HG03432 (cell line): ENCODE measurements around the gene ISY1.
"Not testable (repeated sequence)": the region's sequence is repeated elsewhere in the genome, so short reads cannot be mapped to it uniquely, and the experiment has no call there.

Source experiments
- ATAC-seq: cut with Tn5 transposase; IDR thresholded peaks from one replicate; pipeline ENCODE4 v1.9.1; 2021; ENCODE audit warnings: mild to moderate bottlenecking, moderate library complexity; ENCODE audit not compliant: unreplicated experiment

The ISY1 gene

DNA sequence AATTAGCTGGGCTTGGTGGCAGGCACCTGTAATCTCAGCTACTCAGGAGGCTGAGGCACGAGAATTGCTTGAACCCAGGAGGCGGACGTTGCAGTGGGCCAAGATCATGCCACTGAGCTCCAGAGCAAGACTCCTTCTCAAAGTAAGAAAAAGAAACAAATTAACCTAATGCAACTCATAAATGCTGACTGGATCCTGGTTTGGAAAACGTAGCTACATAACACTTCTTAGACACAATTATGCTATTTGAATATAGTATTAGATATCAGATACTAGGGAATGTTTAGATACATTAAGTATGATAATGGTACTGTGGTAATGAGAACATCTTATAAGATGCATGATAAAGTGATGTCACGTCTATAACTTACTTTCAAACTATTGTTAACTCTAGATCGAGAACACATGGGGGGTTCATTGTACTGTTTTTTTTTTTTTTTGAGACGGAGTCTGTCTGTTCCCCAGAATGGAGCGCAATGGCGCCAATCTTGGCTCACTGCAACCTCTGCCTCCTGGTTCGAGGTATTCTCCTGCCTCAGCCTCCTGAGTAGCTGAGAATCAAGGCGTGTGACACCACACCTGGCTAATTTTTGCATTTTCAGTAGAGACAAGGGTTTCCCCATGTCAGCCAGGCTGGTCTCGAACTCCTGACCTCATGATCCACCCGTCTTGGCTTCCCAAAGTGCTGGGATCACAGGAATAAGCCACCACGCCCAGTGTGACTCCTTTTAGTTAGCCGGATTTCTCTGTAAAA is 5.9 kb upstream of the ISY1 start:
- ATAC-seq = no peak

DNA sequence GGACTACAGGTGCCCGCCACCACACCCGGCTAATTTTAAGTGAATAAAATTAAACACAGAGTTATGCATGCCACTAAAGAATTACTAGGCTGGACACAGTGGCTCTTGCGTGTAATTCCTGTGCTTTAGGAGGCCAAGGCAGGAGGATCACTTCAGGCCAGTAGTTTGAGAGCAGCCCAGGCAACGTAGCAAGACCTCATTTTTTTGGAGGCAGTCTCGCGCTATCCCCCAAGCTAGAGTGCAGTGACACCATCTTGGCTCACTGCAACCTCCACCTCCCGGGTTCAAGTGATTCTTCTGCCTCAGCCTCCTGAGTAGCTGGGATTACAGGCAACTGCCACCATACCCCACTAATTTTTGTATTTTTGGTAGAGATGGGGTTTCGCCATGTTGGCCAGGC is 4.7 kb upstream of the ISY1 start:
- ATAC-seq = not testable (repeated sequence)

DNA sequence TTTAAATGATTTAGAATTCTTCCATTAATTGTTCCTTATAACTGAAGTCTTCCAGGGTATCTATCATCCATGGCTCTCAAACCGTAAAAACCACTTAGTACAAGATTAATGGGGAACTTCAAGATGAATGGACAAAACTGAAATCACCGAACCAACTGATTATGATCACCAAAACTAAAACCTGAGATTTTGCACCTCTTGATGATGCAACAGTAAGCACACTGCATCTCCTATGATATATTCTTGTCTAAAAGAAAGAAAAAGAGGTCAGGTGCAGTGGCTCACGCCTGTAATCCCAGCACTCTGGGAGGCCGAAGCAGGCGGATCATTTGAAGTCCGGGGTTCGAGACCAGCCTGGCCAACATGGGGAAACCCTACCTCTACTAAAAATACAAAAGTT is 3.6 kb upstream of the ISY1 start:
- no peak for ATAC-seq

DNA sequence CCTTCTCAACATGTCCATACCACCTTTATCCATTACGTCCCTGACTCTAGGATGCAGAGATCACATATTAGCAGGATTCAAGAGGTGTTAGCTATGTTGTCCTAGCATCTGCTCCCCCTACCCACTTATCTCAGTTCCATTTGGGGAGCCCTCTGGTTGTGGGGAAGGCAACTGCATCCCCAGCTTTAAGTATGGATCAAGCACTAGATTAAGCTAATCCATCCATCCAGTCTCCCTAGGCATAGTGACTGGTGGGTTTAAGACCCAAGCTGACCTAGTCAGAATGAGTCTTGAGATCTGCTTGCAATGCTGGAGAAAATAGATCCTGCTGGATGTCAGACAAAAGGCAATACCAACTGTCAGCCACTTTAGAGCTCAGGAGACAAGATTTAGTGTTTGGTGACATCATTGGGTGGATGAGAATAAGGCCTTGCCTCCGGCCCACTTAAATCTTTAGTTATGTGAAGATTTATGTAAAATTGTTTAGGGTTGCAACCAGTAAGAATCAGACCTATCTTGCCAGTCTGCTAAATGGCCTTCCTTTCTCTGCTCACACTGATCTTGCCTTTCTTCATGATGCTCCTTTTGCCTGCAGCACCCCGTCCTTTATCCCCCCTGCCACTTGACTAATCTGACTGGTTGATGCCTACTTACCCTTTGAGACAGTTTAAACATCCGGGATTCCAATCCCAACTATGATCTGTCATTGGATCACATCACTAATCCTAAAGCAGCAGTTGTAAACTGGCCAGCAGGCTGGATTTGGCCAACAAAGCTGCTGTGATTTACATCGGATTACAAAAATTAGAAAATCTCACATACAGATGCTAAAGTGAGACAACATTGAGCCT is 2.1 kb upstream of the ISY1 start:
- no peak for ATAC-seq

DNA sequence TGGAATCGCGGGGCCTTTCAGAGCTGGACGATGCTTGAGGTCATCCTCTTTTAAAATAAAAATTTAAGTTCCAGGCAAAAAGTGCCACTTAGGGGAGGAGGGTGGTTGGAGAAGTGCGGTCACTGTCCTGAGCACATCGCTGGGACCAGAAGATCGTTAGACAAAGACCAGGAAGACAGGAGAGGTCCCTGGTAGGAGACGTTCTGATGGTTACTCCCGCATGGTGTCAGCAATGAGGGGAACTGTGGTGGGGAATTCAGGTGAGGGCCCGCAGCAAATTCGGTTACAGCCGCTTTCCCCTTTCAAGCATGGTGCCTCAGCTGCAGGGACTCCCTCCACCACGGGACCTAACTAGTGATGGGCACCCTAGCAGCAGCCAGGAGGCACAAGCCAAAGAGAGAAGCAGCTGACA is 1.0 kb upstream of the ISY1 start:
- ATAC-seq = peak; percentile 2

DNA sequence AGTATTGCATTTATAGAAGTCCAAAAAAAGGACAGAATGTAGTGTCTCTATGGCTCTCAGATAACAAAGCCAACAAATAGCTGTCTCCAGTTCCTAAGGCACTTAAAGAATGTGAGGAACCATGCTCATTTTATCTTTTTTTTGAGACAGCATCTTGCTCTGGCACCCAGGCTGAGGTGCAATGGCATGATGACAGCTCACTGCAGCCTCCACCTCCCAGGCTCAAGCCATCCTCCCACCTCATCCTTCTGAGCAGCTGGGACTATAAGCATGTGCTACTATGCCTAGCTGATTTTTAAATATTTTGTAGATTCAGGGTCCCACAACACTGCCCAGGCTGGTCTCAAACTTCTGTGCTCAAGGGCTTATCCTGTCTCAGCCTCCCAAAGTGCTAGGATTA is 16.1 kb downstream of the ISY1 start:
- no peak for ATAC-seq

DNA sequence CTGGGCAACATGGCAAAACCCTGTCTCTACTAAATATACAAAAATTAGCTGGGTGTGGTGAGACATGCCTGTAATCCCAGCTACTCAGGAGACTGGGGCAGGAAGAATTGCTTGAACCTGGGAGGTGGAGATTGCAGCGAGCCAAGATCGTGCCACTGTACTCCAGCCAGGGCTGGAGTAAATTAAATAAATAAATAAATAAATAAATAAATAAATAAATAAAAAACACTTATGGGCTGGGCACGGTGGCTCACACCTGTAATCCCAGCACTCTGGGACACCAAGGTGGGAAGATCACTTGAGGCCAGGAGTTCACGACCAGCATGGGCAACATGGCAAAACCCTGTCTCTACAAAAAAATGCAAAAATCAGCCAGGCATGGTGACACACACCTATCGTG is 19.9 kb downstream of the ISY1 start:
- not testable (repeated sequence) for ATAC-seq

DNA sequence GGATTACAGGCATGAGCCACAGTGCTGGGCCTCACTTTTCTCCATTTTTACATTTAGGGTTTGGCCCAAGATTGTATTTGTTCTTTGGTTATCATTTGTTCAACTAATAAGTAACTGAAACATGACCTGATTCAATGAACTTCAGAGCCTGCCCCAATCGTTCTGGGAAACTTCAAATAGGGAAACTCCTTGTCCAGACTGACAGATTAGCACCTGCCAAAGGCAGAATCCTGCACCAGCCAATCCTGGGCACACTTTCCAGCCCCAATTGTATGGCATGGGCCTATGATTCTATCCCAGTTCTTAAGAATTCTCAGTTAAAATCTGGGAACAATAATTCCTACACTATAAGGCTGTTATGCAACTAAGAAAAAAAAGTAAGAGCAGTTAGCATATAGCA is 21.0 kb downstream of the ISY1 start:
- ATAC-seq = no peak

DNA sequence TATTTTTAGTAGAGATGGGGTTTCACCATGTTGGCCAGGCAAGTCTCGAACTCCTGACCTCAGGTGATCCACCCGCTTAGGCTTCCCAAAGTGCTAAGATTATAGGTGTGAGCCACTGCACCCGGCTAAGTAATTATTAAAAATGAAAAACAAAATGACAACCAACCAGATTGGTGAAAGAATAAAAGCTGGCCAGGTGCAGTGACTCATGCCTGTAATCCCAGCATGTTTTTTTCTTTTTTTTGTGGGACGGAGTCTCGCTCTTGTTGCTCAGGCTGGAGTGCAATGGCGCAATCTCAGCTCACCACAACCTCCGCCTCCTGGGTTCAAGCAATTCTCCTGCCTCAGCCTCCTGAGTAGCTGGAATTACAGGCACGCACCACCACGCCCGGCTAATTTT is 24.6 kb downstream of the ISY1 start:
- ATAC-seq = not testable (repeated sequence)

DNA sequence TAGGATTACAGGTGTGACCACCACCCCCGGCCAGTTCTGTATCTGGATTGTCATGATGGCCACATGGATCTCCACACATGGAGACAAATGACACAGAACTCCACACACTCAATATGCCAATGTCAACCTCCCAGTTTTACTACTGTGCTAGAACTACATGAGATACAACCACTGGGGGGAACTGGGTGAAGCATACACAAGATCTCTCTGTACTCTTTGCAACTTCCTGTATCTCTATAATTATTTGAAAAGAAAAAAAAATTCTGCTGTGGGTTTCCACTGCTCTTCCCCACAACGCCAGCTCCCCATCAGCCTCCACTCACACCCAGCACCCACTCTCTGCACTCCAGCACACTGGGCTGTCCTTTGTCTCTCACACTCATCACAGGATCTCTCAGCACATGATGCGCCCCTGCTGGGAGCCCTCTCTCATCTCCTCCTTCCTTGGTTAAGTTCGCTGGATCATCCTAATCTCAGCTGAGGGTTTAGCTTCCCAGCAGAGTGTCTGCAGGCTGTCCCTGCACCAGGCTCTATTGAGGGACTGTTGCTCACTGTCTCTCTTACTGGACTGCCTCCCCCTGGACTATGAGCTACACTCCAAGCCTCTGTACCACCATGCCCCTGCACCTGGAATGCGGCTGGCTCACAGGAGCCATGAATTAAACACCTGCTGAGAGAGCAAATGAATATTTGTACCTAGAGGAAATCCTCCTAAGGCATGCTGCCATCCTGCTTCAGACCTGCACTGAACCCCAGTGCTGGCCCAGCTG is 28.6 kb downstream of the ISY1 start:
- ATAC-seq = no peak

DNA sequence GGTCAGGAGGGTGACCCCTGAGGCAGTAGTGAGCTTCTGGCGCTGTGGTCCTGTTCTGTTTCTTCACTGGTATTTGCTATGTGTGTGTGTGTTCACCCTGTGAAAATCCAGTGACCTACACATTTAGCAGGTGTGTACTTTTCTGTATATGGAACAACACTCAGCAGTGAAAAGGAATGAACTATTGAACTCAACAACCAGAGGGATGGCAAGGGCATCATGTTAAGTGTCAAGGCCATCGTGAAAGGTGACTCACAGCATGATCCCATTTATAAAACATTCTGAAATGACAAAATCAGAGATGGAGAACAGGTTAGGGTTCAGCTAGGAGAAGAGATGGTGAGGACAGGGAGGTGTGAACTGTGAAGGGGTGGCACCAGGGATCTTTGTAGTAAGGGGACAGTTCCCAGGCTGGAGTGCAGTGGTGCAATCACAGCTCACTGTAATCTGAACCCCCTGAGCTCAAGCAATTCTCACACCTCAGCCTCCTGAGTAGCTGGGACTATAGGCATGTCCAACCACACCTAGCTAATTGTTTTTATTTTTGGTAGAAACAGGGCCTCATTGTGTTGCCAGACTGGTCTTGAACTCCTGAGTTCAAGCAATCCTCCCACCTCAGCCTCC is 29.3 kb downstream of the ISY1 start:
- no peak for ATAC-seq

DNA sequence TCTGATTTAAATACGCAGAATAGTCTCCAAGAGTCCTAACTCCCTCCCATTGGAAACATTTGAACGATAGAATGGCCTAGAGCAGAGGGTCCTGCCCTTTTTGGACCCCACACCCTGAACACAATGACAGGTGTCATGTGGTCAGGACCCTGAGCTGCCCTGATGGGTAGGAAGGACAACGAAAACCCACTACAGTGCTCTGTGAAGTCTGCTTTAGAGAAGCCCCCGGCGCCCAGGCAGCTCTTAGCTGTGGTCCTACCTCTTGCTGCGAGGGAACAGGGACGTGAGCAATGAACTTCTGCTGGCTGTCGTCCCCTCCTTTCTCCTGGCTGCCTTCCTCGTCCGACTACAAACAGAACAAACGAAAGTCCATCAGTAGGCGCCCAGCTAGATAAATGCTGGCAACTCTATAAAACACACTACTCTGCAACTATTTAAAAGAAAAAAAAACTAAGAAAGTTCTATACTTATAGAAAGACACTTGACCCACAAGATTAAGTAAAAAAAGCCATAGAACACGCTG is 30.5 kb downstream of the ISY1 start:
- no peak for ATAC-seq

DNA sequence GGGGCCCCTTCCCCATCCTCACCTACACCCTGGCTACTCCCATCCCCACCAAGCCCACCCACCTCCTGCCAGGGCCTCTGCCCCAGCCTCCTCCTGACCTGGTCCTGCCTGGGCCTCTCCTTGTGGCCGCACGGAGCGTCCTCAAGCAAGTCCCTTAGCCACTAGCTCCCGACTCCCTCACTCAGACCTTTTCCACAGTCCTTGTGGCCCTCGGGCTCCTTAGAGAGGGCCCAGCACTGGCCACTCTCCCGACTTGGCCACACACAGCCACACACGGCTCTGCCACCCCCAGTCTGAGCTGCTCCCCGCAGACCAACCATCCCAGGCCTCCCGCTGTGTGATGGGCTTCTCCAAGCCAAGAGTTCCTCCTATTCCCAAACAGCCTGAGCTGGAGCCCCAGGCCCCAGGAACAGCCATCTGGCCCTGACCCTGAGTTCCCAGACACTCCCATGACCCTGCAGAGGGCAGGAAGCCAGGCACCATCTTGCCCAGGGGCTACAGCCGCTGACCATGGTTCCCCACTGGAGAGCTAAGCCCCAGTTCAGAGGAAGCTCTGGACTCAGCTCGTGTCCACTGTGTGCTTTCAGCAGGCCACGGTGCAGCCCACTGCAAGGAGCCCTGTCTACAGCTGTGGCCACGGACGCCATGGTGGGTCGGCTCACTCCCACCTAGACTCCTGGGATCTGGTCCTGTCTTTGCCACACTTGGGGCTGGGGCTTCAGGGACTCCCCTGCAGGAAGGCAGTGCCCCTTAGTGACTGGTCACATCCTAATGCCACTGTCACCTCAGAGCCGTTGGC is 32.3 kb downstream of the ISY1 start:
- ATAC-seq = no peak

DNA sequence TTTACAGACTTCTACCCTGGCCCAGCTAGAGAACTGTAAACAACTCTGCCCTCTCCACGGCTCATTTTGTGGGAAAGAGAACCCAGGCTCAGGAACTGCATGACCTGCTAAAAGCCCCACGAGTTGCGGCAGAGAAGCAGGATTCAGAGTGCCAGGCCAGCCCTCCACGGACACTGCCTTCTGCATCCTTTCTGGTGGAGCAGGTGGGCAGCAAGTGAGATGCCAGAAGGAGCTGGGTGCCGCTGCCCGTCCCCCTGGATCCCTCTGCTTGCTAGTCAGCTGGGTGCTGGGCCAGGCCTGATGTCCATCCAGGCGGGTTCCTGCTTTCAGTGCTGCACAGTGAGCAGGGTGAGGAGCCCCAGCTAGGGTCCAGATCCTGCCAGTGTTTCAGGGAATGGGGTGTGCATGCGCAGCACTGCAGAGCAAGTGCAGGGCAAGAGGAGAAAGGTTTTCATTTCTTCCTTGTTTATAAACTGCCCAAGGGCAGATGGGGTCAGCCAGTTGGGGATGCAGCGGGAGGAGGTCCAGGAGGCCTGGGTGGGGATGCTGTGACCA is 34.1 kb downstream of the ISY1 start:
- no peak for ATAC-seq

DNA sequence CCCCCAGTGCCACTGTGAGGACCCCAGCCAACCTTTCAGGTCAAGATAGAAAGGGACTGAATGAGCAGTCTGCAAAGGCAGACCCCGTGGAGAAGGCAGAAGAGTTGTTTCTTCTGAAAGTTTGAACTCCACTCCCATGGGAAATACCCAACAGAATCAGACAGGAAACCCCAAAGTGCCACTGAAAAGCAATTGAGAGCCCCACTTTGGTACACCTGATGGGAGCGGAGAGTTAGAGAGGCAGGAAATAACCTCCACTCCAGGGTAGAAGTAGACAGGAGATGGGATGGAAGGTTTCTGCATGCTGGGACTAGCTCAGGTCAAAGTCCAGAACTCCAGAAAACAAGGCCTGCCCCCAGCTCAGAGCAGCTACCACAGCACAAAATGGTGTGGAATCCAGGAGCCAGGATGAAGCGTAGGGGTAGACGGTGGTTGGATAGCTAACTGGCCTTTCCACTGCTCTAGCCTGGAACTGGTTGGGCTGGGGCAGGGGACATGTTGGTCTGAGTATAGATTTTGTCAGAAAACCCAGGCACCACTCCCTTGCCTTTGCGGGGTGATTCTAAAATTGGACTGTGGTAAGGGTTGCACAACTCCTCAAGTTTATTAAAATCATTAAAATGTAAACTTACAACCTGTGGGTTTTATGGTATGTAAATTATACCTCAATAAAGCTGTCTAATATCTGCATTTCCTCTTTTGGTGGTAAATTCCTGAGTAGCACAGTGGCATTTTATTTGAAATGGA is 37.4 kb downstream of the ISY1 start:
- ATAC-seq = no peak

DNA sequence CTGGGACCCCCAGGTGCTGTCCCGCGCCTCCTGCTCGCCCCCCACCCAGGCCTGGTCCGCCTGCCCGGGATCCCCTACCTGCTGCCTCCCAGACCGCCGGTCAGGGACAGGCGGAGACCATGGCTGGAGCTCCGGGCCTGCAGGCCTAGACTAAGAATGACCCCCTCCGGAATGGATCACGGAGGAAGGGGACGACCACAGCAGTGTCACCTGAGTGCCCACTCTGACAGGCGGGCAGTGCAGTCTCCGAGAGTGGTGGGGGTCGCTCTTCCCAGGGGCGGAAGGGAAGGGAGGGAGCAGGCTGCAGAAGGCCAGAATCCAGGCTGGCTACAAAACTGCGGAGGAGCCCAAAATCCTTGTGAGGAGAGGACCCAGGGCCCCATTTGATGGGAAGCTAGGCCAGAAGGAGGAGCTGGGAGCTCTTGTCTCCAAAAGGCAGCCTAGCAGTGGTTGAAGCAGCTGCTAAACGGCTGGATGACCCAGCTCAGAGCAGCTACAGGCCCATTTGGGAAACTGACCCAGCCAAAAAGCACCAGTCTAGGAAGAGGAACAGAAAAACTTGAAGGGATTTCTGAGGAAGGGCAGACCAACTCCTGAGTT is 38.4 kb downstream of the ISY1 start:
- no peak for ATAC-seq

DNA sequence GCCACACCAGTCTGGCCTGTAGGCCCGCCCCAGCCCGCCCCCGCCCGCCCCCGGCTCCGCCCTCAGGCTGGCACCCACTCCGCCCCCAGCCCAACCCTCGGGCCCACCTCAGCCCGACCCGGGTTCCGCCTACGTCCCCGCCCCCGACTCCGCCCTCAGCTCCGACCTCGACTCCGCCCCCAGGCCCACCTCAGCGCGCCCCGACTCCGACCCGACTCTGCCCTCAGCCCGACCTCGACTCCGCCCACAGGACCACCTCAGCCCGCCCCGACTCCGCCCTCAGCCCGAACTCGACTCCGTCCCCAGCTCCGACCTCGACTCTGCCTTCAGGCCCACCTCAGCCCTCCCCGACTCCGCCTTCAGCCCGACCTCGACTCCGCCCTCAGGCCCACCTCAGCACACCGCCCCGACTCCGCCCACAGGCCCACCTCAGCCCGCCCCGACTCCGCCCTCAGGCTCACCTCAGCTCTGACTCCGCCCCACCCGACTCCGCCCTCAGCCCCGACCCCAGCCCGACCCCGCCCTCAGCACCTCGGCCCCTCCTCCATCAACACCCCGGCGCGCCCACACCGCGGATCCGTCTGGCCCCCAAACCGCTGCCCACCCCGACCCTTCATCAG is 39.0 kb downstream of the ISY1 start, which contains the start of gene RAB43:
TSS of gene RAB43 (minus strand) at position 13 of the 620 bp plus-strand sequence. CDS start 315 bp downstream, outside the sequence.
- ATAC-seq = peak; percentile 46
